Activated naive CD4-positive, alpha-beta T cell treated with anti-CD3 and anti-CD28 coated beads for 36 hours (primary cell): Measurements from ENCODE around the gene KIF5C. TPM values are rescaled to one million over a fixed set of nuclear protein-coding genes. Genes with fewer than 3 reads are reported as not detected.
A peak's percentile ranks its signal among the peaks of the same experiment; 100 is the strongest.

Experiments used
- CTCF ChIA-PET: fragments of 350-600 bp; sonication (Branson Sonifier 250); formaldehyde crosslinking; loops from one replicate; lab custom pipeline; 2021; ENCODE audit warnings: antibody characterized with exemption; lab: Charles Lee
- DNase-seq: peaks from one replicate; pipeline ENCODE4 v3.0.0-alpha.2; 2020
- H3K27ac Mint-ChIP-seq: one replicate; pipeline ENCODE4 v1.8.0; 2021; ENCODE audit warnings: mild to moderate bottlenecking, mixed read lengths
- H3K27me3 Mint-ChIP-seq: one replicate; pipeline ENCODE4 v1.8.0; 2021; ENCODE audit warnings: low read depth, mixed read lengths
- H3K36me3 Mint-ChIP-seq: one replicate; pipeline ENCODE4 v1.8.0; 2021; ENCODE audit warnings: low read depth, mixed read lengths
- H3K4me1 Mint-ChIP-seq: one replicate; pipeline ENCODE4 v1.8.0; 2021; ENCODE audit warnings: low read depth, mixed read lengths
- H3K4me3 Mint-ChIP-seq: one replicate; pipeline ENCODE4 v1.8.0; 2021; ENCODE audit warnings: mild to moderate bottlenecking, moderate library complexity, mixed read lengths
- H3K9me3 Mint-ChIP-seq: one replicate; pipeline ENCODE4 v1.8.0; 2021; ENCODE audit warnings: mixed read lengths
- intact Hi-C: fragments of 100-400 bp; cut with micrococcal nuclease; formaldehyde crosslinking; loops from one replicate; pipeline ENCODE4 v1.15.1; 2023
- total RNA-seq, 2 experiments: library from RNA; stranded (reverse); gene quantifications; one replicate each; pipeline ENCODE4 v1.2.3, GENCODE V29; 2021

Gene KIF5C
- total RNA-seq, 2 experiments from 2014 or later = 18.6 to 24.5 TPM

GRCh38 chr2:148867079-148867769, 7.8 kb upstream of the KIF5C start:
- Mint-ChIP-seq H3K36me3 (no peaks in the 10 kb centered on the region), H3K4me3 (no peak overlapping the region), H3K27ac (no peak overlapping the region), H3K27me3 (peaks cover 29% of the 10 kb centered on the region), H3K9me3 (no peaks in the 10 kb centered on the region), H3K4me1 (peaks cover 4% of the 10 kb centered on the region)
- CTCF ChIA-PET = no interaction called here
- DNase-seq = no peak
- intact Hi-C loops = no loop called here

DNA sequence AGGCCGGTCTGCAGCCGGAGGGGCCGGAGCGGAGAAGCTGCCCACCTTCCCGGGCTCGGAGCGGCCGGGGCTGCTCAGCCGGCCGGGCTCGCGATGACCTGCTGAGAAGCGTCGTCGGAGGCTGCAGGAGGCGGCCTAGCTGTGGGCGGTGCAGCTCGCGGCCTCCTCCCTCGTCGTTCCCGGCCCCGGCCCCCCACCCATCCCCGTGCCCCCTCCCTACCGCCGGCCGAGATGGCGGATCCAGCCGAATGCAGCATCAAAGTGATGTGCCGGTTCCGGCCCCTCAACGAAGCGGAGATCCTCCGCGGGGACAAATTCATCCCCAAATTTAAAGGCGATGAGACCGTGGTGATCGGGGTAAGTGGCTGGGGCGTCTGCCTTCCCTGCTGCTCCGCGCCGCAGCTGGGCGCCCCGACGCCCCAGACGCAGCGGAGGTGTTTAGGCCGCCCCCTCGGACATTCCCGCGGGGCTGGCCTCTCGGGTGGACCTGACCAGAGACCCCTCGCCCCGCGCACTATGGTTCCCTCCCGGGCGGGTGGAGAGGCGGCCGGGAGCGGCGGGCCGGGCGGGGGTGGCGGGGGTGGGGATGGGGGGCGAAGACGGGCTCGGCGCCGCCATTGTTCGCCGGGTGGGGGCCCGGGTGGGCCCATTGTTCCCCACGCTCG, 492 bp downstream of the KIF5C start:
- CTCF ChIA-PET = no interaction called here
- Mint-ChIP-seq H3K9me3 (peaks cover 2% of the 10 kb centered on the region), H3K4me1 (peaks cover 9% of the 10 kb centered on the region), H3K4me3 (peak overlapping the region; percentile 88), H3K36me3 (peaks cover 3% of the 10 kb centered on the region), H3K27ac (no peak overlapping the region), H3K27me3 (peaks cover 15% of the 10 kb centered on the region)
- DNase-seq = peak; percentile 26
- intact Hi-C loops = loop anchor here (1.0 to 10.0 kb wide), 11 partner anchors 12 to 1241 kb away; partner anchors contain the start of genes ACVR2A, MMADHC and ORC4

GRCh38 chr2:148876202-148876594, 1.2 kb downstream of the KIF5C start:
- intact Hi-C loops = loop anchor here (1.0 to 10.0 kb wide), 5 partner anchors 11 to 1241 kb away; no protein-coding TSS in a partner anchor
- Mint-ChIP-seq H3K4me1 (peaks cover 9% of the 10 kb centered on the region), H3K4me3 (peak overlapping the region; percentile 88), H3K27me3 (peaks cover 15% of the 10 kb centered on the region), H3K36me3 (peaks cover 6% of the 10 kb centered on the region), H3K27ac (peak overlapping the region; percentile 53), H3K9me3 (peaks cover 4% of the 10 kb centered on the region)
- peak; percentile 42 for DNase-seq
- CTCF ChIA-PET = no interaction called here

- no peak overlapping the region for H3K27ac Mint-ChIP-seq
- H3K27me3 Mint-ChIP-seq = peaks cover 13% of the 10 kb centered on the region
- H3K4me1 Mint-ChIP-seq = peaks cover 9% of the 10 kb centered on the region
- intact Hi-C loops = loop anchor here (1.0 to 10.0 kb wide), 5 partner anchors 11 to 1242 kb away; no protein-coding TSS in a partner anchor
- peak overlapping the region; percentile 88 for H3K4me3 Mint-ChIP-seq
- peaks cover 4% of the 10 kb centered on the region for H3K9me3 Mint-ChIP-seq
- DNase-seq = peak; percentile 73
- peaks cover 6% of the 10 kb centered on the region for H3K36me3 Mint-ChIP-seq
- CTCF ChIA-PET = no interaction called here
Measured at GRCh38 chr2:148876595-148877402, 1.8 kb downstream of the KIF5C start.

DNA sequence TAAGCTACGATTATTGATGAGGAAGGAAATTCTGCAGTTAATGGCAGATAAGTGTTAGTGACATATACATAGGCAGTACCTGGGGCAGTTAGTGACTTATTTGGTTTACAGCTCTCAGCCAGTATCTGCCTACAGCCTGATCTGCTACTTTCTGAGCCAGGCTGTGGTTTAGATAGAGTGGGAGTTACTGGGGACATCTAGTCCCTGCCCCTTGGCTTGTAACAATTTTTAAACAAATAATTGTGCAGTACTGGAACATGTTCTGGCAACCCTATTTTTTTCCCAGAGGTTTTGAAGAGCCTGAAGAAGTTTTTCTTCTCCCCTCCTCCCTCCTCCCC, 2.3 kb downstream of the KIF5C start:
- Mint-ChIP-seq H3K4me3 (peak overlapping the region; percentile 88), H3K27me3 (peaks cover 10% of the 10 kb centered on the region)
- CTCF ChIA-PET = no interaction called here

GRCh38 chr2:148880636-148881035, 5.6 kb downstream of the KIF5C start:
- CTCF ChIA-PET = interaction anchor here (0.6 kb wide), 1 partner anchor 11 kb away, joined by 4 read pairs; no protein-coding TSS in a partner anchor
- peaks cover 6% of the 10 kb centered on the region for H3K27me3 Mint-ChIP-seq
- H3K9me3 Mint-ChIP-seq = peaks cover 4% of the 10 kb centered on the region
- intact Hi-C loops = no loop called here
- DNase-seq = no peak
- no peak overlapping the region for H3K27ac Mint-ChIP-seq
- no peak overlapping the region for H3K4me3 Mint-ChIP-seq
- H3K4me1 Mint-ChIP-seq = peaks cover 7% of the 10 kb centered on the region
- peaks cover 6% of the 10 kb centered on the region for H3K36me3 Mint-ChIP-seq

More for the DNA sequence above, 2.3 kb downstream of the KIF5C start:
- Mint-ChIP-seq H3K27ac (no peak overlapping the region), H3K36me3 (peaks cover 6% of the 10 kb centered on the region), H3K9me3 (peaks cover 4% of the 10 kb centered on the region), H3K4me1 (peaks cover 9% of the 10 kb centered on the region)
- intact Hi-C loops = loop anchor here (5.0 to 10.0 kb wide), 3 partner anchors 355 to 1243 kb away; no protein-coding TSS in a partner anchor
- DNase-seq = no peak

DNA sequence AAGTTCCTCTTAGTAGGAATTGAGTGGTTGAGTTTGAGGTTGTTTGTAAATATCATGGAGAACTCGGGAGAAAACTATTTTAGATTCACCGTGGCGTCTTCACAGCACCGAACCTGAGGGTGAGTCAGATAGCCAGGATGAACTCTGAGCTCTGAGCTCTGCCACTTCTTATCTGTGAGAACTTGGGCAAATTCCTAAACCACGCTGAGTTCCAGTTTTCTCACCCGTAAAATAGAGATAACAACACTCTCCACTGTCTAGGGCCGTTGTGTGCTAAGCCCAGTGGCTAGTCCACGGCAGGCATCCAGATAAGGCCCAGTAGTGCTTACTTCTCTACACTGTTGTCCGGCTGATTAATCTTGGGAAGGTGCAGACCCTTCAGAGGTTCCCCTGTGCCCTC, 7.0 kb downstream of the KIF5C start:
- Mint-ChIP-seq H3K36me3 (peaks cover 6% of the 10 kb centered on the region), H3K27ac (no peak overlapping the region), H3K4me1 (peaks cover 2% of the 10 kb centered on the region), H3K27me3 (peaks cover 2% of the 10 kb centered on the region), H3K4me3 (no peak overlapping the region), H3K9me3 (peaks cover 4% of the 10 kb centered on the region)
- intact Hi-C loops = no loop called here
- CTCF ChIA-PET = no interaction called here
- DNase-seq = no peak

GRCh38 chr2:148885209-148885608, 10.2 kb downstream of the KIF5C start:
- Mint-ChIP-seq H3K36me3 (peaks cover 6% of the 10 kb centered on the region), H3K4me1 (peaks cover 9% of the 10 kb centered on the region), H3K27ac (no peak overlapping the region), H3K4me3 (no peak overlapping the region), H3K9me3 (peaks cover 4% of the 10 kb centered on the region), H3K27me3 (peaks cover 21% of the 10 kb centered on the region)
- DNase-seq = no peak
- CTCF ChIA-PET = no interaction called here
- intact Hi-C loops = no loop called here

DNA sequence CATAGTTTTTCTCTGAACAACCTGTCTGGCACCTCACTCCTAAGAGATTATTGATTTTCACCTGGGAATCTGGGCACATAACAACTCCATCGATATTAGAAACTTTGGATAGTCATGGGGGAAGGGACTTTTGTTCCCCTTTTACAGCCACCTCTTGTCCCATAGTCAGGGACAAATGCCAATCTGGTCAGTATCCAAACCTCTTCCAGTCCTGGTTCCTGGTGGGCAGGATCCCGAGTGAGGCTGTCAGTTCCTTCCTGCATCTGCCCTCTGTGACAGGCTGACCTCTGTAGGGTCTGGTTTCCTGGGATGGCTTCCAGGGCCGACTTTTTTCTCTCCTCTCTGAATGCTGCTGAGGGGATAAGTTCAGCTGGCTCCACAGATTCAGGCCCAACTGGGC, 11.0 kb downstream of the KIF5C start:
- CTCF ChIA-PET = no interaction called here
- H3K4me3 Mint-ChIP-seq = no peak overlapping the region
- peaks cover 21% of the 10 kb centered on the region for H3K27me3 Mint-ChIP-seq
- DNase-seq = no peak
- no peak overlapping the region for H3K27ac Mint-ChIP-seq
- intact Hi-C loops = no loop called here
- H3K9me3 Mint-ChIP-seq = no peaks in the 10 kb centered on the region
- peaks cover 4% of the 10 kb centered on the region for H3K36me3 Mint-ChIP-seq
- peaks cover 9% of the 10 kb centered on the region for H3K4me1 Mint-ChIP-seq

DNA sequence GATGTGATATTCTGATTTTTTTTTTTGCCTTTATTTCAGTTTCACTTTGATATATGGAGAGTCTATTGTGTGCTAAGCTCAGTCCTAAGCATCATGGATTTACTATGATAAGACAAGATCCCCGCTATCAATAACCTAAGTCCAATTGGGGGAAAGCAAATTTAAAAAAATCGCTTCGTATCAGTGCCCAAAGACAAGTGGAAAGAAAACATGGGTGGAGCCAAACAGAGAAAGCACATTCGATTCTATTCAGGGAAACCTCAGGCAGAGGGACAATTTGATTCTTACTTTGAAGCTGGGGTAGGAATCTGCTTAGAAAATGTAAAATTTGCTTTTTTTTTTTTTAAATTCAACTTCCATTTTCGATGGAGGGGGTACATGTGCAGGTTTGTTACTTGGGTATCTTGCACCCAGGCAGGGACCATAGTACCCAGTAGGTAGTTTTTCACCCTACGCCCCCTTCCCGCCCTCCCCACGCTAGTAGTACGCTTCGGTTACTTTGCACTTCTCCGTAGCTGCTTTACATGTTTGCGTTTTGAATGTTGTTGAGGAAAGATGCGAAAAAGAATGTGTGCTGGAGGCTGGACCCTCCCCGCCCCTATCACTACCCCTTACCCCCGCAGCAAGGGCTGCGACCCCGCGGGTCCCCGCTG, 12.4 kb downstream of the KIF5C start:
- DNase-seq = no peak
- intact Hi-C loops = loop anchor here (1.0 kb wide), 1 partner anchor 11 kb away; no protein-coding TSS in a partner anchor
- CTCF ChIA-PET = no interaction called here
- Mint-ChIP-seq H3K27ac (no peak overlapping the region), H3K4me3 (peak overlapping the region; percentile 73), H3K36me3 (peaks cover 2% of the 10 kb centered on the region), H3K27me3 (peaks cover 21% of the 10 kb centered on the region), H3K4me1 (peaks cover 9% of the 10 kb centered on the region), H3K9me3 (peaks cover 3% of the 10 kb centered on the region)

GRCh38 chr2:148888003-148888501, 13.0 kb downstream of the KIF5C start:
- CTCF ChIA-PET = no interaction called here
- intact Hi-C loops = no loop called here
- Mint-ChIP-seq H3K9me3 (peaks cover 7% of the 10 kb centered on the region), H3K4me1 (peaks cover 9% of the 10 kb centered on the region), H3K27ac (no peak overlapping the region), H3K4me3 (peak overlapping the region; percentile 73), H3K27me3 (peaks cover 22% of the 10 kb centered on the region), H3K36me3 (peaks cover 2% of the 10 kb centered on the region)
- DNase-seq = peak; percentile 14
